Measurements from ENCODE around the gene NDUFV3. TPM values are rescaled to one million over a fixed set of nuclear protein-coding genes. Genes with fewer than 3 reads are reported as not detected.

The NDUFV3 gene
- total RNA-seq, 2 donors from 2014 or later = 32.9 to 54.0 TPM

DNA sequence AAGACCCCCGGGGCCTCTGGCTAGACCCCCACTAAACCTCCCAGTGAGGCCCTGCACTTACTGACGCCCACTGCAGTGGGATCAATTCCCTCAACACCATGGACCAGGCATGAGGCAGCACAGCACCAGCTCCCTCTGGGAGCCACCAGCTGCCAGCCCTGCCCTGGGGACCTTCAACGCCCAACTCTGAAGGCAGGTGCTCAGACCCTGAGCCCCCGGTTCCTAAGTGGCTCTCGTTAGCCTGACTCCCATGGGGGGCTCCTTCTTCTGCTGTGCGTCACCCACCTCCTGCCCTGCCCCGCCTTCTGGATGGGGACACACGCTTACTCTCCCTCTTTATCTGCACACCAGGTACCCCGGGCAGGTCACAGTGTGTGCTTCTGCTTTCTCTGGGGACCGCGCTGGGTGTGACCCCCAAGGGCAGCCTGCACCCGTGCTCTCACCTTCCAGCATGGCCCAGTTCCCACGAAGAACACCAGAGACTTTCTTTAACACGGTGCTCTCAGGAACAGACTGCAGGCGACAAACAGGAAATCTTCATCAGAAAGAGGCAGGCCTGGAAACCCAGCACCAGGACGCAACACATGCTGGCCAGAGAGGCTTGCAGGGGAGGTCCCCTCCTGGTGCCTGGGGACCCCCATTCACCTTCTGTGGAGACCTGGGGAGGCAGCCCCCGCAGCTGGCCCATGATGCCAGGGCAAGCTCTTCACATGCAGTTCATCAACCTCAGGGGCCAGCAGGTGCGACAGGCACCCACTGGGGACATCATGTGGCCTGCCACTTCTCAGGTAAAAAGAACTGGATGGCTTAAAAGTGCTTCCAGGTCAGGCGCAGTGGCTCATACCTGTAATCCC lies 41.1 kb upstream of the NDUFV3 start:
- Mint-ChIP-seq H3K27me3 (no peaks in the 10 kb centered on the region), H3K4me3 (no peak overlapping the region), H3K9me3 (no peaks in the 10 kb centered on the region), H3K36me3 (peaks cover 15% of the 10 kb centered on the region), H3K27ac (no peak overlapping the region), H3K4me1 (ENCODE audit: low read depth in 2 of 2) (peaks cover 7 to 16% of the 10 kb centered on the region in 2 donors)
- ATAC-seq (no peak), DNase-seq (ENCODE audit: low spot score) (no peak)

DNA sequence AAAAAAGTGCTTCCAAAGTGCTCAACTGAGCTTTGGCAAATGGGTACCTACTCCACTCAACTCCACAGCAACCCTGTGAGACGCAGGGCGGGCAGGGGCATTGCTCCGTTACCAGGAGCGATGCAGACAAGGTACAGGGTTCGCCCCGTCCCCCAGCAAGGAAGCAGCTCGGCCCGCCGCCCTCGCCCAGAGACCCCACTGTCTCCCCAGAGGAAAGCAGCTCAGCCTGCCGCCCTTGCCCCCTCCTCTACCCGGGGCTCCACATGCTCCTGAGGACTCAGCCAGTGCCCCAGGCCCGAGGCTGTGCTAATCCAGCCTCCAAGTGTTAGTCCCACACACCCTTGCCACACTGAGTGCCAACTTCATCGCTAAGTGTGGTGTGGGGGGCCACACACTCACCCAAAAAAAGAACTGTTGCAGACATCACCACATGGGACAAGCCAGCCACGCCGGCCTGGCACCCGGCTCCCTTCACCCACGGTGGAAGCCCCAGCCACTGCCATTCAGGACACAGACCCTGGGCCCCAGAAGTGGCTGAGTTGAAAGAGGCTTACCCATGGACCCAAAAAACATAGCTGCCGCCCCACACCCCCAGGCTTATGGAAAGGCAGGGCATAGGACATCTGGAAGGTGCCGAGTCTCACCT lies 40.1 kb upstream of the NDUFV3 start:
- peaks cover 7 to 16% of the 10 kb centered on the region in 2 donors for H3K4me1 Mint-ChIP-seq (ENCODE audit: low read depth in 2 of 2)
- ATAC-seq = no peak
- H3K27ac Mint-ChIP-seq = no peak overlapping the region
- peaks cover 13% of the 10 kb centered on the region for H3K36me3 Mint-ChIP-seq
- no peaks in the 10 kb centered on the region for H3K27me3 Mint-ChIP-seq
- H3K4me3 Mint-ChIP-seq = no peak overlapping the region
- peak; percentile 31 for DNase-seq (ENCODE audit: low spot score)
- H3K9me3 Mint-ChIP-seq = no peaks in the 10 kb centered on the region

GRCh38 chr21:42853621-42854020 lies 39.5 kb upstream of the NDUFV3 start:
- no peaks in the 10 kb centered on the region for H3K9me3 Mint-ChIP-seq
- no peaks in the 10 kb centered on the region for H3K27me3 Mint-ChIP-seq
- DNase-seq (ENCODE audit: low spot score) (no peak), ATAC-seq (no peak)
- no peak overlapping the region for H3K27ac Mint-ChIP-seq
- no peak overlapping the region for H3K4me3 Mint-ChIP-seq
- H3K4me1 Mint-ChIP-seq (ENCODE audit: low read depth in 2 of 2) = peaks cover 7 to 14% of the 10 kb centered on the region in 2 donors
- H3K36me3 Mint-ChIP-seq = peaks cover 16% of the 10 kb centered on the region

DNA sequence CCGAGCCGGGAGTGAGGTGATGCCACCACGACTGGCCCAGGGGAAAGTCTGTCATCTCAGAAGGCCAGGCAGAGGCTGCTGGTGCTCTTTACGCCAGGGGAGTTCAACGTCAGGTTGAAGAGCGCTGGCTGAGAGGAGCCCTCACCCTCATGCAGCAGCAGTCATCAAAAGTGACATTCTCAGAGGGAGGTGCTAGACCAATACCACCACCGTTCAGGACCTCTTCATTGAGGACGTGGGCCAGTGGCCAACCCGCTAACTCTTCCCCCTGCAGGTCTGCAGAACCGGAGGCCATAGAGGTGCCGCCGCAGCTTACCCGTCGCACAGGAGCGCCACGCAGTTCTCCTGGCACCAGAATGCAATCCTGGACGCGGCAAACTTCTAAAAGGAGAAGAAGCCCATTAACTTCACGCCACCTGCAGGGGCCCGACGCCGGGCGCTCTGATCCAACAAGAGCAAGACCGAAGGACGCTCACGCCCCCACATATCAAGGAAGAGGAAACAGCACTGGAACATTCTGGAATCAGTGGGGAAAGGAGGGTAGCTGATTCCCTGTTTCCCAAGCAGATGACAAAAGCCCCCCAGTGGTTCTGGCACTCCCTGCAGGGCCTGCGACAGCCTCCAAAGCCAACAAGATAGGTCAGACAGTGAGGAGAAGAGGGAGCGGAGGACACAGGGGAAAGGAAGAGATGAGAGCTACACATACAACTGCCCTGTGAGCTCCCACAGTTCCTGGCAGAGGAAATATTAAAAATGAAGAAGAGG lies 38.7 kb upstream of the NDUFV3 start:
- no peak for ATAC-seq
- Mint-ChIP-seq H3K9me3 (no peaks in the 10 kb centered on the region), H3K4me3 (no peak overlapping the region), H3K4me1 (ENCODE audit: low read depth in 2 of 2) (peaks cover 0 to 9% of the 10 kb centered on the region in 2 donors), H3K27me3 (no peaks in the 10 kb centered on the region), H3K36me3 (peaks cover 15% of the 10 kb centered on the region), H3K27ac (no peak overlapping the region)
- no peak for DNase-seq (ENCODE audit: low spot score)

GRCh38 chr21:42855171-42855936 lies 37.8 kb upstream of the NDUFV3 start:
- Mint-ChIP-seq H3K27me3 (no peaks in the 10 kb centered on the region), H3K9me3 (no peaks in the 10 kb centered on the region), H3K36me3 (peaks cover 15% of the 10 kb centered on the region), H3K27ac (no peak overlapping the region), H3K4me1 (ENCODE audit: low read depth in 2 of 2) (peaks cover 0 to 7% of the 10 kb centered on the region in 2 donors), H3K4me3 (no peak overlapping the region)
- DNase-seq (ENCODE audit: low spot score) (no peak), ATAC-seq (no peak)

DNA sequence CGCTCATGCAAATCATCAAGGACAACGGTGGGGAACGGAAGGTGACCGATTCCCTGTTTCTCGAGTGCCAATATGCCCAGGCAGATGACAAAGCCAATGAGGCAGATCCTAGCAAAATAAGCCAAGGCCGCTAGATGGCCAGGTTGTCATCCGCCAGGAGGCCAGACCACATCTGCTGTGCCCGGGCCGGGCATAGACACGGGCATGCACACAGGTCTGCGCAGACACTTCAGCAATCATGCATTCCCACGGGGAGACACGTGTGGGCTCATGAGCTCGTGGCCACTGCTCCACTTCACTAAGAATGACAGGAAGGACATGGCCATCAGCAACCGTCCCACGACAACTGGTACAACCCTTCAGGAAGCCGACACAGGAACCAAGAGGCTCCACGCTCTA lies 37.2 kb upstream of the NDUFV3 start:
- Mint-ChIP-seq H3K4me3 (no peak overlapping the region), H3K27ac (no peak overlapping the region)

DNA sequence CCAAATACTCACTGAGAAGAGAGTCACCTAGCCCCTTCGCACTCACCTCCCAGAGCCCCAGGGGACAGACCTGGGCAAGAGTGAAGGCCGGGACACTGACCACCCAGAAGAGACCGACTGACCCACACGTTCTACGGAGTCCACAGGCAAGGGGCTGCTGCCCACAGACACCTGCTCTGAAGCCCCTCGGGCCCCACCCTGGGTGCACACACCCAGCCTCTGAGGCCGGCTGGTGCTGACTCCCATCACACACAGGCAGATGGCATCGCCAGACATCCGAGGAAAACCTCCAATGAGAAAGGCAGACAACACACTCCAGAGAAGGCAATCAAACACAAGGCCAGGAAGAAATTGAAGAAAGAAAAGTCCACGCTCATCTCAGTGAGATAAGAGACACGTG lies 35.9 kb upstream of the NDUFV3 start:
- Mint-ChIP-seq H3K9me3 (no peaks in the 10 kb centered on the region), H3K36me3 (peaks cover 15% of the 10 kb centered on the region), H3K27me3 (no peaks in the 10 kb centered on the region), H3K4me3 (no peak overlapping the region), H3K27ac (no peak overlapping the region), H3K4me1 (ENCODE audit: low read depth in 2 of 2) (peaks cover 0 to 3% of the 10 kb centered on the region in 2 donors)
- no peak for DNase-seq (ENCODE audit: low spot score)
- peak in 1 of 2 donors; percentile 28 for ATAC-seq

More for the DNA sequence above, 37.2 kb upstream of the NDUFV3 start:
- no peak for DNase-seq (ENCODE audit: low spot score)
- Mint-ChIP-seq H3K27me3 (no peaks in the 10 kb centered on the region), H3K4me1 (ENCODE audit: low read depth in 2 of 2) (peaks cover 0 to 5% of the 10 kb centered on the region in 2 donors), H3K9me3 (no peaks in the 10 kb centered on the region), H3K36me3 (peaks cover 15% of the 10 kb centered on the region)
- ATAC-seq = no peak

DNA sequence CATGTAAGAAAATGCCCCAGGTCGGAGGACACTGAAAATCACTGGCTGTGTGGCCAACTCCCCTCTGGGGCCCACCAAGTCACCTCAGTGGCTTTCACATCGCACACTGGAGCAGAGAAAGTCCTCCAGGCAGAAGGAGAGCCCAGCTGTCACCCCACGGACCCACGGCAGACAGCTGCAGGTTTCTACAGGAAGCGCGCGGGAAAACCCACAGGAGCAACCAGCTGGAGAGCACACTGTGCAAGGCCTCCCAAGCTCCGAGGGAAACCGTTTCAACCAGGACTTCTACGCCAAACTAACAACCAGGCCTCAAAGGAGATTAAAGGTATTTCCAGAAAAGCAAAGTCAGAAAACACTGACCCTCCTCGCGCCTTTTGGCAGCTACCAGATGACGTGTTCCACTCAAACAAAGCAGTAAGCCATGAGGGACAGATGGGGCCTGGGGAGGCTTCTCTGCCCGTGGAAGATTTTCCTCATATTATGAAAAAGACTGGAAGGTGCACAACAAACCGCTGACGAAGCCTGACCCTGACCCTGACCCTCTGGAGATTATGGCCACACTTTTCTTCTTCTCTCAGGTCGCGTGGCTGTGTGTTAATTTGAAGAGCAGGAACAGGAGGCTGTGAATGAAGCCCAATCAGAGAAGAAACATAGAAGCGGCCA lies 34.8 kb upstream of the NDUFV3 start:
- DNase-seq (ENCODE audit: low spot score) (no peak), ATAC-seq (no peak)
- no peaks in the 10 kb centered on the region for H3K27me3 Mint-ChIP-seq
- H3K27ac Mint-ChIP-seq = no peak overlapping the region
- peaks cover 15% of the 10 kb centered on the region for H3K36me3 Mint-ChIP-seq
- H3K4me1 Mint-ChIP-seq (ENCODE audit: low read depth in 2 of 2) = peaks cover 0 to 8% of the 10 kb centered on the region in 2 donors
- no peaks in the 10 kb centered on the region for H3K9me3 Mint-ChIP-seq
- H3K4me3 Mint-ChIP-seq = no peak overlapping the region

- Mint-ChIP-seq H3K36me3 (peaks cover 15% of the 10 kb centered on the region), H3K27ac (no peak overlapping the region)
Observed at GRCh38 chr21:42858957-42859890, 33.9 kb upstream of the NDUFV3 start.

DNA sequence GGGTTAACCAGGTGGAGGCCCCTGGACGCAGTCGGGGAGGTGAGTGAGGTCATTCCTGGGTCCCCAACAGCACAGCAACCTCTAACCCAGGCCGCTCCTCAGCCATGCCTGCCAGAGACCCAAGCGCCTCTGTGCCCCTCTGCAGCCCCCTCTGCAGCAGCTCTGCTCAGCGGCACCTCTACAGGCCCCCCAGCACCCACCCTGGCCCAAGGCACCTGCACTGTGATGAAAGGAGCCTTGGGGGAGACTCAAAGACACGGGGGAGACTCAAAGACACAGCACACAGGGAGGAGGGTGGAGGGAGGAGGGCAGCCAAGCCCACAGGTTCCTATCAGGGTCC lies 33.2 kb upstream of the NDUFV3 start:
- ATAC-seq (no peak), DNase-seq (ENCODE audit: low spot score) (no peak)
- no peak overlapping the region for H3K27ac Mint-ChIP-seq
- no peaks in the 10 kb centered on the region for H3K27me3 Mint-ChIP-seq
- no peak overlapping the region for H3K4me3 Mint-ChIP-seq
- peaks cover 15% of the 10 kb centered on the region for H3K36me3 Mint-ChIP-seq
- peaks cover 0 to 12% of the 10 kb centered on the region in 2 donors for H3K4me1 Mint-ChIP-seq (ENCODE audit: low read depth in 2 of 2)
- no peaks in the 10 kb centered on the region for H3K9me3 Mint-ChIP-seq

More at GRCh38 chr21:42858957-42859890, 33.9 kb upstream of the NDUFV3 start:
- Mint-ChIP-seq H3K4me1 (ENCODE audit: low read depth in 2 of 2) (peaks cover 0 to 8% of the 10 kb centered on the region in 2 donors), H3K9me3 (no peaks in the 10 kb centered on the region), H3K4me3 (no peak overlapping the region), H3K27me3 (no peaks in the 10 kb centered on the region)
- ATAC-seq (no peak), DNase-seq (ENCODE audit: low spot score) (no peak)

DNA sequence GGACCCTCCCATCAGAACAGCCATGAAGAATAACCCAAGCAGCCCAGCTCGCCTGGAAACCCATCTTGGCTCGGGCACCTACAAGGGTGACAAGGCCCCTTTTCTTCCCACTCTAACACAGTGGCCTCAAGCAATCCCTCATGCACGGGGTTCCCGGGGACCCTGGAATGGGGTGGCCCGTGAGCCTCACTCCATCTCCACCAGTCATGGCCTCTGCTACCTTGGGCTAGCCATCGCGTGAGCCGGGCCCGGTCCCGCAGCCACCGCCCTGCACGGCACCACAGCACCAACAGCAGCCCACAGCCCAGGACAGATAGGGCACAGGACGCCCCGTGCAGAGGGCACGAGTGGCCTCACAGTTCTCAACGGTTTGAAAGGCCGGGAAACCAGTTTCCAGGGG lies 32.8 kb upstream of the NDUFV3 start:
- H3K27me3 Mint-ChIP-seq = no peaks in the 10 kb centered on the region
- peak in 1 of 2 donors; percentile 22 for ATAC-seq
- H3K9me3 Mint-ChIP-seq = no peaks in the 10 kb centered on the region
- DNase-seq (ENCODE audit: low spot score) = no peak
- no peak overlapping the region for H3K4me3 Mint-ChIP-seq
- H3K27ac Mint-ChIP-seq = no peak overlapping the region
- peaks cover 15% of the 10 kb centered on the region for H3K36me3 Mint-ChIP-seq
- peaks cover 0 to 15% of the 10 kb centered on the region in 2 donors for H3K4me1 Mint-ChIP-seq (ENCODE audit: low read depth in 2 of 2)

- no peak overlapping the region for H3K4me3 Mint-ChIP-seq
- peaks cover 15% of the 10 kb centered on the region for H3K36me3 Mint-ChIP-seq
- no peak overlapping the region for H3K27ac Mint-ChIP-seq
- no peaks in the 10 kb centered on the region for H3K27me3 Mint-ChIP-seq
- H3K9me3 Mint-ChIP-seq = no peaks in the 10 kb centered on the region
- ATAC-seq = no peak
- DNase-seq (ENCODE audit: low spot score) = no peak
- peaks cover 0 to 19% of the 10 kb centered on the region in 2 donors for H3K4me1 Mint-ChIP-seq (ENCODE audit: low read depth in 2 of 2)
Observed at GRCh38 chr21:42861311-42861847, 31.7 kb upstream of the NDUFV3 start.
